Measurements from ENCODE around the gene PLXNA2. TPM values are rescaled to one million over a fixed set of nuclear protein-coding genes. Genes with fewer than 3 reads are reported as not detected.

The PLXNA2 gene
- total RNA-seq, 4 donors from 2014 or later = 17.2 to 29.7 (median 24.6) TPM

- H3K36me3 ChIP-seq = no peaks in the 10 kb centered on the region
- no peaks in the 10 kb centered on the region for H3K9me3 ChIP-seq
- peaks cover 0 to 53% (median 9%) of the 10 kb centered on the region in 4 donors for H3K4me1 ChIP-seq
- no peak overlapping the region for H3K27ac ChIP-seq
- peak overlapping the region in 2 of 4 donors; percentile 49 to 79 for H3K4me3 ChIP-seq
- no peak for TF ChIP-seq EP300 (IDR thresholded peaks at IDR 0.05)
- TF ChIP-seq CTCF (IDR thresholded peaks at IDR 0.05) = no peak
- no peak for TF ChIP-seq POLR2A (IDR thresholded peaks at IDR 0.05)
- WGBS, 2 donors = 85 to 87% methylated on average over 3 of the region's 3 CpGs
- no peaks in the 10 kb centered on the region for H3K27me3 ChIP-seq
- no peak for DNase-seq (ENCODE audit: low spot score in 2 of 2)
These were observed 2.0 kb downstream of the PLXNA2 start for GRCh38 chr1:208242146-208242545.

- DNase-seq (ENCODE audit: low spot score in 2 of 2) = no peak
- Histone ChIP-seq H3K27me3 (no peaks in the 10 kb centered on the region), H3K4me3 (peak overlapping the region in 1 of 4 donors; percentile 79), H3K4me1 (peaks cover 0 to 56% (median 9%) of the 10 kb centered on the region in 4 donors), H3K9me3 (no peaks in the 10 kb centered on the region), H3K27ac (no peak overlapping the region), H3K36me3 (no peaks in the 10 kb centered on the region)
- 79 to 81% methylated on average over 5 of the region's 5 CpGs for WGBS, 2 donors
- TF ChIP-seq POLR2A (IDR thresholded peaks at IDR 0.05) (no peak), EP300 (IDR thresholded peaks at IDR 0.05) (no peak), CTCF (IDR thresholded peaks at IDR 0.05) (no peak)
These were observed 2.7 kb downstream of the PLXNA2 start for GRCh38 chr1:208241512-208241911.

- H3K27ac ChIP-seq = peak overlapping the region in 1 of 4 donors; percentile 40
- H3K36me3 ChIP-seq = no peaks in the 10 kb centered on the region
- TF ChIP-seq POLR2A (IDR thresholded peaks at IDR 0.05) (no peak), CTCF (IDR thresholded peaks at IDR 0.05) (no peak), EP300 (IDR thresholded peaks at IDR 0.05) (no peak)
- DNase-seq (ENCODE audit: low spot score in 2 of 2) = no peak
- no peaks in the 10 kb centered on the region for H3K27me3 ChIP-seq
- peaks cover 0 to 63% (median 12%) of the 10 kb centered on the region in 4 donors for H3K4me1 ChIP-seq
- WGBS, 2 donors = 71 to 72% methylated on average over 3 of the region's 3 CpGs
- H3K9me3 ChIP-seq = no peaks in the 10 kb centered on the region
- H3K4me3 ChIP-seq = no peak overlapping the region
These were observed 3.4 kb downstream of the PLXNA2 start for GRCh38 chr1:208240662-208241355.

- no peak for DNase-seq (ENCODE audit: low spot score in 2 of 2)
- Histone ChIP-seq H3K4me1 (peaks cover 0 to 64% (median 15%) of the 10 kb centered on the region in 4 donors), H3K36me3 (no peaks in the 10 kb centered on the region), H3K27ac (peak overlapping the region in 1 of 4 donors; percentile 40), H3K9me3 (no peaks in the 10 kb centered on the region), H3K27me3 (no peaks in the 10 kb centered on the region), H3K4me3 (no peak overlapping the region)
- TF ChIP-seq EP300 (IDR thresholded peaks at IDR 0.05) (no peak), CTCF (IDR thresholded peaks at IDR 0.05) (no peak), POLR2A (IDR thresholded peaks at IDR 0.05) (no peak)
- WGBS, 2 donors = 87% methylated on average over 10 of the region's 10 CpGs
These were observed 4.5 kb downstream of the PLXNA2 start for GRCh38 chr1:208239473-208240381.
